Skeletal muscle tissue (tissue), 4 donors: ENCODE data around the gene PHACTR1. TPM values are rescaled to one million over a fixed set of nuclear protein-coding genes. Genes with fewer than 3 reads are reported as not detected.

ENCODE experiments used
- H3K27ac ChIP-seq: one replicate; pipeline ENCODE4 v1.7.0; 2013; ENCODE audit warnings: mild to moderate bottlenecking, low read depth, low read length, inconsistent platforms
- H3K27me3 ChIP-seq, 3 donors: one replicate each; pipeline ENCODE4 v1.7.0; 2013; ENCODE audit warnings: low read length in 3 of 3; ENCODE audit not compliant: control insufficient read depth in 3 of 3, insufficient read depth in 3 of 3
- H3K36me3 ChIP-seq, 3 donors: one replicate each; pipeline ENCODE4 v1.7.0; 2013; ENCODE audit warnings: low read length in 3 of 3; ENCODE audit not compliant: control insufficient read depth in 3 of 3, insufficient read depth in 3 of 3
- H3K4me1 ChIP-seq, 3 donors: one replicate each; pipeline ENCODE4 v1.7.0; 2013; ENCODE audit warnings: low read length in 3 of 3, mild to moderate bottlenecking in 3 of 3; ENCODE audit not compliant: control insufficient read depth in 3 of 3, insufficient read depth in 3 of 3
- H3K4me3 ChIP-seq, 3 donors: one replicate each; pipeline ENCODE4 v1.7.0; 2013; ENCODE audit warnings: low read length in 3 of 3
- H3K9ac ChIP-seq, 3 donors: one replicate each; pipeline ENCODE4 v1.7.0; 2013; ENCODE audit warnings: low read length in 3 of 3, mild to moderate bottlenecking in 3 of 3, moderate library complexity in 2 of 3, low read depth in 1 of 3
- H3K9me3 ChIP-seq, 3 donors: one replicate each; pipeline ENCODE4 v1.7.0; 2013; ENCODE audit warnings: low read length in 3 of 3; ENCODE audit not compliant: control insufficient read depth in 3 of 3
- total RNA-seq: library from RNA; depleted of rRNA; stranded (reverse); fragments of >200 nt; gene quantifications from one replicate; pipeline ENCODE4 v1.2.3, GENCODE V29; 2014
- donor health status: Osteomylitis.

PHACTR1 gene
- total RNA-seq, 1 donor from 2014 or later: 5.7 TPM

GRCh38 chr6:12886961-12887775 lies 170.6 kb downstream of the PHACTR1 start:
- no peak overlapping the region for H3K4me3 ChIP-seq

GRCh38 chr6:12890171-12890790 lies 173.7 kb downstream of the PHACTR1 start:
- H3K27me3 ChIP-seq: no peaks in the 10 kb centered on the region
- H3K9me3 ChIP-seq: peaks cover 0 to 3% (median 3%) of the 10 kb centered on the region in 3 donors
- no peak overlapping the region for H3K27ac ChIP-seq
- no peaks in the 10 kb centered on the region for H3K36me3 ChIP-seq
- H3K4me1 ChIP-seq: peaks cover 0 to 5% (median 3%) of the 10 kb centered on the region in 3 donors
- no peak overlapping the region for H3K9ac ChIP-seq
- no peak overlapping the region for H3K4me3 ChIP-seq

More at GRCh38 chr6:12886961-12887775, 170.6 kb downstream of the PHACTR1 start:
- Histone ChIP-seq H3K27me3 (peaks cover 0 to 5% (median 0%) of the 10 kb centered on the region in 3 donors), H3K9me3 (peaks cover 0 to 3% (median 3%) of the 10 kb centered on the region in 3 donors), H3K36me3 (no peaks in the 10 kb centered on the region), H3K9ac (no peak overlapping the region), H3K27ac (no peak overlapping the region), H3K4me1 (no peaks in the 10 kb centered on the region)

DNA sequence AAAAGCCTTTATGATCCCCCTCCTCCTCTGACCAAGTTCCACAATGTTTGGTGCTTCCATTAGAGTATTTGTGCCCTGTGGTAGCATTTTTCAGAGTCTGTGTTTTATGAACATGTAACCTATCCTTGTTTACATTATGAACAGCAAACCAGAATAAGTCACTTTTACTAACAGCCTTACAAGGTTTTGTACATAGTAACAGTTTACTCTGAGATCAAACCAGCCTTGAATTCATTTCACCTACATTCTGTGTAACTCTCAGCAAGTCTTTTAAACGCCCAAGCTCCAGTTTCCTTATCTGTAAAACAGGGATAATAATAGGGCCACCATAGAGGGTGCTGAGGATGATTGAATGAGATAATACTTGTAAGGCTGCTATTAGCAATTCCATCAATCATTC lies 175.0 kb downstream of the PHACTR1 start:
- peaks cover 0 to 3% (median 3%) of the 10 kb centered on the region in 3 donors for H3K9me3 ChIP-seq
- peaks cover 4 to 7% (median 5%) of the 10 kb centered on the region in 3 donors for H3K4me1 ChIP-seq
- no peaks in the 10 kb centered on the region for H3K36me3 ChIP-seq
- H3K27ac ChIP-seq: no peak overlapping the region
- no peaks in the 10 kb centered on the region for H3K27me3 ChIP-seq
- no peak overlapping the region for H3K9ac ChIP-seq
- no peak overlapping the region for H3K4me3 ChIP-seq

DNA sequence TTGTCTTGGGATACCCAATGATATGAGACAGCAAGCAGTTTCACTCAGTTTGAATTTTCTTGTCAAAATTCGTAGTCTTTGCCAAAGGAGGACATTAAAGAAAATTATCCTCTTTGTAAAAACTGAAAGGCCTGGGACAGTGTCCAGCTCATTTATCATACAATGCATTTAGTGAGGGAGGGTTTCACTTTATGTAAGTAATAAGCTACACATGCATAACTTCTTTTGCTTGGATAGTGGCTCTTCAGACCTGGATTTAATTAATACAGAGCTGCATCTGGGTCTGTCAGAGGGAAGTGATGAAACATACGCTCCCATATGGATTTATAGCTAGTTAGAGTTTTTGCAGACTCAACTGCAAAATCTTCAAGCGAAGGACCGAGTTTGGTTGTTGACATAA lies 175.6 kb downstream of the PHACTR1 start:
- Histone ChIP-seq H3K27ac (no peak overlapping the region), H3K27me3 (no peaks in the 10 kb centered on the region), H3K9me3 (peaks cover 0 to 3% (median 3%) of the 10 kb centered on the region in 3 donors), H3K4me1 (peaks cover 4 to 7% (median 5%) of the 10 kb centered on the region in 3 donors), H3K9ac (no peak overlapping the region), H3K36me3 (no peaks in the 10 kb centered on the region), H3K4me3 (no peak overlapping the region)

- H3K4me3 ChIP-seq: no peak overlapping the region
- no peaks in the 10 kb centered on the region for H3K36me3 ChIP-seq
- H3K9ac ChIP-seq: no peak overlapping the region
- H3K9me3 ChIP-seq: peaks cover 0 to 3% (median 3%) of the 10 kb centered on the region in 3 donors
- no peak overlapping the region for H3K27ac ChIP-seq
- peaks cover 4 to 7% (median 5%) of the 10 kb centered on the region in 3 donors for H3K4me1 ChIP-seq
- no peaks in the 10 kb centered on the region for H3K27me3 ChIP-seq
Measured at GRCh38 chr6:12893036-12893435, 176.5 kb downstream of the PHACTR1 start.

GRCh38 chr6:12895721-12896120 lies 179.2 kb downstream of the PHACTR1 start:
- no peak overlapping the region for H3K4me3 ChIP-seq
- H3K27me3 ChIP-seq: peaks cover 0 to 4% (median 3%) of the 10 kb centered on the region in 3 donors
- no peak overlapping the region for H3K9ac ChIP-seq
- H3K36me3 ChIP-seq: no peaks in the 10 kb centered on the region
- peaks cover 0 to 3% (median 3%) of the 10 kb centered on the region in 3 donors for H3K9me3 ChIP-seq
- H3K27ac ChIP-seq: no peak overlapping the region
- H3K4me1 ChIP-seq: peaks cover 4 to 7% (median 5%) of the 10 kb centered on the region in 3 donors

GRCh38 chr6:12896208-12896733 lies 179.7 kb downstream of the PHACTR1 start:
- H3K4me3 ChIP-seq: no peak overlapping the region
- H3K27ac ChIP-seq: no peak overlapping the region

DNA sequence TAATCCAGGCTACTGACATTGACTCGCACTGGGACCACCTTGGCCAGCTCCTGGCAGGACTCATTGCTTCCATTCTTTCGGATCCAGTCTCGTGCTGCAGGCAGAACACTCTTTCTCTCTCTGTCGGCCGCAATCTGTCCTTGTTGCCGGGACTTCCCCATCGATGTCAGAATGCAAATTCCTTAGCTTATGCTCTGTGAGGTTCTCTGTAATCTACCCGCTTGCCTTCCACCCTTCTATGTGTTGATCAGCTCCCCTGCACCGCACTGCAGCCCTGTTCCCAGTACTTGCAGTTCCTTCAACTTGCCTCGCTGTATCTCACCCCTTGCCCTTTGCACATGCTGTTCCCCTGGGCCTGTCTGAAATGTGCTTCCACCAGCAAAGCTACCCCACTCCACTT lies 182.0 kb downstream of the PHACTR1 start:
- H3K27ac ChIP-seq: no peak overlapping the region
- peaks cover 2 to 9% (median 7%) of the 10 kb centered on the region in 3 donors for H3K4me1 ChIP-seq

More at GRCh38 chr6:12896208-12896733, 179.7 kb downstream of the PHACTR1 start:
- H3K9me3 ChIP-seq: peaks cover 0 to 3% (median 1%) of the 10 kb centered on the region in 3 donors
- H3K4me1 ChIP-seq: peaks cover 4 to 7% (median 5%) of the 10 kb centered on the region in 3 donors
- peaks cover 0 to 6% (median 3%) of the 10 kb centered on the region in 3 donors for H3K27me3 ChIP-seq
- H3K9ac ChIP-seq: no peak overlapping the region
- no peaks in the 10 kb centered on the region for H3K36me3 ChIP-seq

DNA sequence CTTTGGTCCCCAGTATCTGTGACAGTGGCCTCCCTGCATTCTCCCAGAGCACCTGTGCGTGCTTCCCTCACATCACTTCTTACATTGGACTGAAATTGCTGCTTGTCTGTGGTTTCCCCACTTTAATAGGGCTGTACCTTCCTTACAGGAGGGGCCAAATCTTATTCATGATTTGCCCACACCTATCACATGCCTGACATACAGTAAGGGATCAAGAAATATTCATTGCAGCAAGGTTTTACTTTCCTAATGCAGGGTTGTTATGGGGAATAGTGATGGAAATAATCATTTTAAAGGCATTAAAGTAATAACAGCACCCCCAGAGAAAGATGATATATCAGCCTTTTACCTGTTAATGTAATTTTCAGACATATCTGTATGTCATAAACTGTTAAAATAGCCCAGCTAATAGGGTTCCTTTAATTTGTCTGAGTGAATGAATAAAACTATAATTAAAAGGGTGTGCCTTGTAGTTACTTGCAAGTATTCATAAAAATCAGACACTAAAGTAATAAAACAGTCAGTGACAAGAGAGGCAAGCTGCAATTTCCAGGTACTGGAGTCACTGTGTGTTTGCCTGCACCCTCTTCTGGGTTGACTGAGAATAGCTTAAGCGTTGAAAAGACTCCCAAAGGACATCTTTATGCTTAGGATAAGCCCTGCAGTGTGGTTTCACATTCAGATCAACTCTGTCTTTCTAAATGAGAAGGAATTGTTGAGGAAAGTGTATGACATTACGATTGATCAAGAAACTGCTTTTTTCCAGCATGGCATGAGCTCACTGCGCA lies 182.7 kb downstream of the PHACTR1 start:
- Histone ChIP-seq H3K9ac (no peak overlapping the region), H3K27ac (no peak overlapping the region), H3K27me3 (peaks cover 0 to 6% (median 3%) of the 10 kb centered on the region in 3 donors), H3K36me3 (no peaks in the 10 kb centered on the region), H3K4me3 (no peak overlapping the region), H3K4me1 (peaks cover 0 to 9% (median 7%) of the 10 kb centered on the region in 3 donors), H3K9me3 (no peaks in the 10 kb centered on the region)

More for the DNA sequence above, 182.0 kb downstream of the PHACTR1 start:
- Histone ChIP-seq H3K4me3 (no peak overlapping the region), H3K9me3 (no peaks in the 10 kb centered on the region), H3K36me3 (no peaks in the 10 kb centered on the region), H3K27me3 (peaks cover 0 to 6% (median 3%) of the 10 kb centered on the region in 3 donors), H3K9ac (no peak overlapping the region)
